ENCODE data around the gene PARP12.

Gene PARP12

GRCh38 chr7:139991911-139992310 lies 70.8 kb downstream of the PARP12 start:
- TF ChIP-seq TAF1 (IDR thresholded peaks at IDR 0.05; ENCODE audit: borderline replicate concordance, insufficient read depth, low read length) (no peak), SIN3A (IDR thresholded peaks at IDR 0.05; ENCODE audit: borderline replicate concordance, insufficient read depth, low read length) (no peak), POLR2AphosphoS5 (IDR thresholded peaks at IDR 0.05; ENCODE audit: low read depth, low read length) (no peak), REST (IDR thresholded peaks at IDR 0.05; ENCODE audit: insufficient read depth in 1 of 2, low read depth in 2 of 2, low read length in 2 of 2) (no peak), FOXP2 (optimal IDR thresholded peaks at IDR 0.05; ENCODE audit: borderline replicate concordance, extremely low read depth, extremely low read length, insufficient read depth) (no peak)

GRCh38 chr7:139991269-139991666 lies 71.5 kb downstream of the PARP12 start:
- TF ChIP-seq TAF1 (IDR thresholded peaks at IDR 0.05; ENCODE audit: borderline replicate concordance, insufficient read depth, low read length) (no peak), POLR2AphosphoS5 (IDR thresholded peaks at IDR 0.05; ENCODE audit: low read depth, low read length) (no peak), FOXP2 (optimal IDR thresholded peaks at IDR 0.05; ENCODE audit: borderline replicate concordance, extremely low read depth, extremely low read length, insufficient read depth) (no peak)

GRCh38 chr7:139990571-139991268 lies 72.0 kb downstream of the PARP12 start:
- TF ChIP-seq FOXP2 (optimal IDR thresholded peaks at IDR 0.05; ENCODE audit: borderline replicate concordance, extremely low read depth, extremely low read length, insufficient read depth): no peak
- no peak for TF ChIP-seq REST (IDR thresholded peaks at IDR 0.05; ENCODE audit: insufficient read depth in 1 of 2, low read depth in 2 of 2, low read length in 2 of 2)
- TF ChIP-seq POLR2AphosphoS5 (IDR thresholded peaks at IDR 0.05; ENCODE audit: low read depth, low read length): no peak
- TF ChIP-seq SIN3A (IDR thresholded peaks at IDR 0.05; ENCODE audit: borderline replicate concordance, insufficient read depth, low read length): no peak
- no peak for TF ChIP-seq TAF1 (IDR thresholded peaks at IDR 0.05; ENCODE audit: borderline replicate concordance, insufficient read depth, low read length)

- TF ChIP-seq SIN3A (IDR thresholded peaks at IDR 0.05; ENCODE audit: borderline replicate concordance, insufficient read depth, low read length): no peak
- no peak for TF ChIP-seq POLR2AphosphoS5 (IDR thresholded peaks at IDR 0.05; ENCODE audit: low read depth, low read length)
- TF ChIP-seq REST (IDR thresholded peaks at IDR 0.05; ENCODE audit: insufficient read depth in 1 of 2, low read depth in 2 of 2, low read length in 2 of 2): no peak
- no peak for TF ChIP-seq TAF1 (IDR thresholded peaks at IDR 0.05; ENCODE audit: borderline replicate concordance, insufficient read depth, low read length)
- no peak for TF ChIP-seq FOXP2 (optimal IDR thresholded peaks at IDR 0.05; ENCODE audit: borderline replicate concordance, extremely low read depth, extremely low read length, insufficient read depth)
These were observed 72.6 kb downstream of the PARP12 start for GRCh38 chr7:139990142-139990535.

- no peak for TF ChIP-seq SIN3A (IDR thresholded peaks at IDR 0.05; ENCODE audit: borderline replicate concordance, insufficient read depth, low read length)
- no peak for TF ChIP-seq POLR2AphosphoS5 (IDR thresholded peaks at IDR 0.05; ENCODE audit: low read depth, low read length)
- no peak for TF ChIP-seq FOXP2 (optimal IDR thresholded peaks at IDR 0.05; ENCODE audit: borderline replicate concordance, extremely low read depth, extremely low read length, insufficient read depth)
These were observed 73.2 kb downstream of the PARP12 start for GRCh38 chr7:139989366-139990141.

All from PFSK-1 (cell line).